Tibial nerve (tissue), 4 donors: ENCODE measurements around the gene TMEM135. TPM values are rescaled to one million over a fixed set of nuclear protein-coding genes. Genes with fewer than 3 reads are reported as not detected.
"Not testable (repeated sequence)": the region's sequence is repeated elsewhere in the genome, so short reads cannot be mapped to it uniquely, and the experiment has no call there.

Source experiments
- DNase-seq, 2 donors: peaks; one replicate each; pipeline ENCODE4 v3.0.0-alpha.2; 2019; ENCODE audit warnings: low spot score in 2 of 2
- H3K27ac ChIP-seq, 4 donors: fragments of 200-600 bp; sonication (generic) in 3 of 4; one replicate each; pipeline ENCODE4 v1.5.1; 2017 to 2019; ENCODE audit warnings: mild to moderate bottlenecking in 1 of 4
- H3K27me3 ChIP-seq, 2 donors: fragments of 200-600 bp; sonication (generic) in 1 of 2; one replicate each; pipeline versions ENCODE4 v1.5.1 to v1.6.0; 2017 to 2019
- H3K36me3 ChIP-seq, 3 donors: fragments of 200-600 bp; sonication (generic); one replicate each; pipeline ENCODE4 v1.5.1; 2018 to 2019
- H3K4me1 ChIP-seq, 4 donors: fragments of 200-600 bp; sonication (generic) in 3 of 4; one replicate each; pipeline ENCODE4 v1.5.1; 2017 to 2019
- H3K4me3 ChIP-seq, 4 donors: fragments of 200-600 bp; sonication (generic) in 3 of 4; one replicate each; pipeline ENCODE4 v1.5.1; 2017 to 2019; ENCODE audit warnings: mild to moderate bottlenecking in 1 of 4, moderate library complexity in 1 of 4
- H3K9me3 ChIP-seq, 4 donors: fragments of 200-600 bp; sonication (generic) in 3 of 4; one replicate each; pipeline ENCODE4 v1.5.1; 2017 to 2019
- CTCF ChIP-seq, 5 experiments: fragments of 200-600 bp in 3 of 5; fragments of 450-650 bp in 2 of 5; sonication (generic) in 3 of 5; IDR thresholded peaks; one replicate each; pipeline ENCODE4 v1.5.1; 2016 to 2019; ENCODE audit warnings: antibody characterized with exemption in 5 of 5, mild to moderate bottlenecking in 3 of 5, moderate library complexity in 2 of 5
- EP300 ChIP-seq, 2 donors: sonication (generic); formaldehyde crosslinking; IDR thresholded peaks; one replicate each; pipeline ENCODE4 v1.6.1; 2017; ENCODE audit warnings: antibody characterized with exemption in 2 of 2, mild to moderate bottlenecking in 1 of 2
- POLR2A ChIP-seq, 2 donors: fragments of 450-650 bp; IDR thresholded peaks; one replicate each; pipeline ENCODE4 v1.6.1; 2017; ENCODE audit warnings: antibody characterized with exemption in 2 of 2, mild to moderate bottlenecking in 2 of 2, moderate library complexity in 2 of 2
- WGBS, 2 donors: methylation state at CpG; one replicate each; pipeline ENCODE4 v1.1.5; 2018; 5-methylcytosine and 5-hydroxymethylcytosine counted together
- total RNA-seq, 4 donors: library from RNA; depleted of rRNA; stranded (reverse); fragments of >200 nt; gene quantifications; one replicate each; pipeline ENCODE4 v1.1.0, GENCODE V29; 2016

The TMEM135 gene
- total RNA-seq, 4 donors from 2014 or later = 23.2 to 28.5 (median 25.6) TPM

- no peak for DNase-seq
- TF ChIP-seq EP300 (IDR thresholded peaks at IDR 0.05) (no peak), POLR2A (IDR thresholded peaks at IDR 0.05) (no peak), CTCF (IDR thresholded peaks at IDR 0.05) (no peak)
- H3K27ac ChIP-seq = peak overlapping the region in 2 of 4 donors; percentile 13 to 64
- H3K9me3 ChIP-seq = no peaks in the 10 kb centered on the region
- H3K4me1 ChIP-seq = peaks cover 0 to 69% (median 10%) of the 10 kb centered on the region in 4 donors
- no peaks in the 10 kb centered on the region for H3K27me3 ChIP-seq
- no peak overlapping the region for H3K4me3 ChIP-seq
- no peaks in the 10 kb centered on the region for H3K36me3 ChIP-seq
Measured at GRCh38 chr11:87263979-87264378, 226.2 kb downstream of the TMEM135 start.

GRCh38 chr11:87265132-87265531, 227.4 kb downstream of the TMEM135 start:
- H3K36me3 ChIP-seq = no peaks in the 10 kb centered on the region
- H3K4me1 ChIP-seq = peaks cover 0 to 57% (median 10%) of the 10 kb centered on the region in 4 donors
- no peaks in the 10 kb centered on the region for H3K27me3 ChIP-seq
- no peaks in the 10 kb centered on the region for H3K9me3 ChIP-seq
- TF ChIP-seq CTCF (IDR thresholded peaks at IDR 0.05) = no peak
- no peak for TF ChIP-seq EP300 (IDR thresholded peaks at IDR 0.05)
- TF ChIP-seq POLR2A (IDR thresholded peaks at IDR 0.05) = no peak
- DNase-seq = no peak
- peak overlapping the region in 1 of 4 donors; percentile 64 for H3K27ac ChIP-seq
- H3K4me3 ChIP-seq = no peak overlapping the region

GRCh38 chr11:87265979-87266378, 228.2 kb downstream of the TMEM135 start:
- H3K27ac ChIP-seq = peak overlapping the region in 1 of 4 donors; percentile 64

GRCh38 chr11:87266751-87267150, 229.0 kb downstream of the TMEM135 start:
- peak overlapping the region in 1 of 4 donors; percentile 22 for H3K27ac ChIP-seq

More at GRCh38 chr11:87265979-87266378, 228.2 kb downstream of the TMEM135 start:
- no peaks in the 10 kb centered on the region for H3K36me3 ChIP-seq
- peaks cover 0 to 49% (median 7%) of the 10 kb centered on the region in 4 donors for H3K4me1 ChIP-seq
- no peaks in the 10 kb centered on the region for H3K9me3 ChIP-seq
- no peak overlapping the region for H3K4me3 ChIP-seq
- no peak for DNase-seq
- no peaks in the 10 kb centered on the region for H3K27me3 ChIP-seq
- TF ChIP-seq CTCF (IDR thresholded peaks at IDR 0.05) (no peak), POLR2A (IDR thresholded peaks at IDR 0.05) (no peak), EP300 (IDR thresholded peaks at IDR 0.05) (no peak)

GRCh38 chr11:87271951-87272350, 234.2 kb downstream of the TMEM135 start:
- not testable (repeated sequence) for DNase-seq, H3K4me3 ChIP-seq, H3K36me3 ChIP-seq, H3K4me1 ChIP-seq, H3K27me3 ChIP-seq, H3K9me3 ChIP-seq, H3K27ac ChIP-seq
- 94 to 98% methylated on average over 4 of the region's 4 CpGs for WGBS, 2 donors

More at GRCh38 chr11:87266751-87267150, 229.0 kb downstream of the TMEM135 start:
- no peak overlapping the region for H3K4me3 ChIP-seq
- TF ChIP-seq CTCF (IDR thresholded peaks at IDR 0.05) (no peak), POLR2A (IDR thresholded peaks at IDR 0.05) (no peak), EP300 (IDR thresholded peaks at IDR 0.05) (no peak)
- 64 to 76% methylated on average over 2 of the region's 2 CpGs for WGBS, 2 donors
- H3K36me3 ChIP-seq = no peaks in the 10 kb centered on the region
- no peaks in the 10 kb centered on the region for H3K9me3 ChIP-seq
- peaks cover 0 to 46% (median 7%) of the 10 kb centered on the region in 4 donors for H3K4me1 ChIP-seq
- no peaks in the 10 kb centered on the region for H3K27me3 ChIP-seq
- DNase-seq = no peak

GRCh38 chr11:87275176-87275575, 237.4 kb downstream of the TMEM135 start:
- no peak overlapping the region for H3K27ac ChIP-seq
- no peaks in the 10 kb centered on the region for H3K27me3 ChIP-seq
- no peaks in the 10 kb centered on the region for H3K9me3 ChIP-seq
- no peak for DNase-seq
- no peak overlapping the region for H3K4me3 ChIP-seq
- no peak for TF ChIP-seq POLR2A (IDR thresholded peaks at IDR 0.05)
- no peak for TF ChIP-seq CTCF (IDR thresholded peaks at IDR 0.05)
- TF ChIP-seq EP300 (IDR thresholded peaks at IDR 0.05) = no peak
- 35 to 43% methylated on average over 1 of the region's 1 CpG for WGBS, 2 donors
- no peaks in the 10 kb centered on the region for H3K4me1 ChIP-seq
- H3K36me3 ChIP-seq = no peaks in the 10 kb centered on the region
